ENCODE data around the gene PDE2A. TPM values are rescaled to one million over a fixed set of nuclear protein-coding genes. Genes with fewer than 3 reads are reported as not detected.
"Not testable (repeated sequence)": the region's sequence is repeated elsewhere in the genome, so short reads cannot be mapped to it uniquely, and the experiment has no call there.

The PDE2A gene
- total and polyA plus RNA-seq, 7 experiments from 2014 or later = 0.97 to 9.0 (median 1.7) TPM; not detected in 2

DNA sequence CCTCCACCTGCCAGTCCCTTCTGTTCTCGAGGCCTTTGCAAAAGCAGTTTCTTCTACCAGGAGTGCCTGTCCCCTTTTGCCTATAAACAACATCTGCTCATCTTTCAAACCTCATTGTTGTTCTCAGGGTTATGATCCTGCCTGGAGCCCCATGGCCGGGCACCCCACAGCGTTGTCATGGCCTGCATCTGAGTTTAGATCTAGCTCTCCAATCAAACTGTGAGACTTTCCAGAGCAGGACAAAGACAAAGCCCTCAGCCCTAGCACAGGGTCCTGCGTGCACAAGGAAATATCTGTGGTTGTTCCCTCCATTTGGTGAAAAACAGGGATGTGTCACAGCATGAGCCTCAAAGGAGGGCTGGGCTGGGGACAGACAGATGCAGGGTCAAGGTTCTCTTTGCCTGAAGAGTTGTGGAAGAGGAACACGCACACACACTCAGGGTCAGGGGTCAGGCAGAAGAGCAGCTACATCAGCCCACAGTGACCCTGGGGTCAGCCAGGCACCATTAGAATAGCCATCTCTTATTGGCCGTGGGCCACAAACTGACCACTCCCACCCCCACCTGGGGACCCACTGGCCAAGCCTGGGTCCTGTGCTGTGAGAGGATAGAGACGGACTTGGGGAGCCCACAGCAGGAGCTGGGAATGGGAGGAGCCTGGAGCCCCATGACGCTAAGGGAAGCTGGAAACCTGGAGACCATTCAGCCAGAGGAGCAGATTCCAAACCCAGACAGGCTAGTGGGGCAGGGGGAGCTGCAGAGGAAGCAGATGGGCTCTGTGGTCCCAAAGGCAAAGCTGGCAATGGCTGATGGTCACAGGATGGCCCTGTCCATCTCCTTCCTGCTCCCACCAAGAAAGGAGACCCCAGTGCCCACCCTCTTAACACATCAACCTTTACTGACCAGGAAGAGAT lies 99.4 kb downstream of the PDE2A start:
- H3K36me3 Mint-ChIP-seq = no peaks in the 10 kb centered on the region
- H3K27ac ChIP-seq (ENCODE audit: low read depth, low read length) = no peak overlapping the region
- DNase-seq (peak in 1 of 9 donors; percentile 4), ATAC-seq (no peak)
- peaks cover 5 to 19% (median 13%) of the 10 kb centered on the region in 5 donors for H3K27me3 Mint-ChIP-seq
- no peaks in the 10 kb centered on the region for H3K4me1 ChIP-seq (ENCODE audit: control insufficient read depth in 2 of 2, insufficient read depth in 2 of 2, low read length in 2 of 2)
- H3K27ac Mint-ChIP-seq = no peak overlapping the region
- H3K27me3 ChIP-seq (ENCODE audit: control insufficient read depth in 2 of 2, insufficient read depth in 2 of 2, low read length in 2 of 2) = no peaks in the 10 kb centered on the region
- no peaks in the 10 kb centered on the region for H3K9me3 ChIP-seq (ENCODE audit: control insufficient read depth in 2 of 3, low read length in 3 of 3)
- CTCF ChIA-PET = interaction anchor here (0.6 to 1.5 kb wide), 4 partner anchors 12 to 384 kb away, joined by 3 to 8 read pairs (median 4); no protein-coding TSS in a partner anchor
- H3K36me3 ChIP-seq (ENCODE audit: control insufficient read depth in 2 of 3, insufficient read depth in 3 of 3, low read length in 3 of 3) = no peaks in the 10 kb centered on the region
- no peak overlapping the region for H3K4me3 ChIP-seq (ENCODE audit: low read length)
- POLR2A ChIA-PET = interaction anchor here (0.5 kb wide), 1 partner anchor 55 kb away, joined by 4 read pairs; no protein-coding TSS in a partner anchor
- intact Hi-C loops (cut with micrococcal nuclease) = no loop called here
- H3K4me1 Mint-ChIP-seq = peaks cover 0 to 17% (median 0%) of the 10 kb centered on the region in 7 donors
- H3K4me3 Mint-ChIP-seq = no peak overlapping the region
- H3K9me3 Mint-ChIP-seq = no peaks in the 10 kb centered on the region

DNA sequence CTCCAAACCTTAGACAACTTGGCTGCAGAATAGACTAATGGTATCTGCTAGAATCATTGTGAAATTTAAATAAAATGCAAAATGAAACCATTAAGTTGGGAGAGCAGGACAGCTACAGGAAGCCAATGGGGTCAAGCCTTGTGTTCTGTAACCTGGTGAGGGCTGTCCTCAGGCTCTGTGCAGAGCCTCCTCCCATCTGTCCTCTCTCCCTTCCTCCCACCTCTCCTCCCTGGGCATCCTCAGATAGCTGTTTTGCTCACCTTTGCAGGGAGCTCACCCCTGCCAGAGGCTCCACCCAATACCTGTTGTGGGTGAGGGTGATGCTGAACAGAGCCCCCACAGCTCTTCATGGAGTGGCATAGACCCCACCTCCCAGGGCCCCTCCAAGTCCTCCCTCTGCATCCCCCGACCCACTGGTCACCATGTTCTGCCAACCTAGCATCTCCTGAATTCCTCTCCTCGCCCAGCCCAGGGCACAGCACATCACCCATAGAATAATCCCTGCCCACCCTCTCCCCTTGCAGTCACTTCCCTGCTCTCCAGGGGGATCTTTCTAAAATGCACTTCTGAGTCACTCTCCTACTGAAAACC lies 100.3 kb downstream of the PDE2A start:
- Mint-ChIP-seq H3K4me1 (peaks cover 0 to 18% (median 0%) of the 10 kb centered on the region in 7 donors), H3K27ac (no peak overlapping the region), H3K27me3 (peaks cover 5 to 19% (median 13%) of the 10 kb centered on the region in 5 donors), H3K9me3 (no peaks in the 10 kb centered on the region), H3K36me3 (no peaks in the 10 kb centered on the region), H3K4me3 (peak overlapping the region in 1 of 10 donors; percentile 23)
- Histone ChIP-seq H3K27ac (ENCODE audit: low read depth, low read length) (no peak overlapping the region), H3K4me3 (ENCODE audit: low read length) (no peak overlapping the region), H3K4me1 (ENCODE audit: control insufficient read depth in 2 of 2, insufficient read depth in 2 of 2, low read length in 2 of 2) (no peaks in the 10 kb centered on the region), H3K9me3 (ENCODE audit: control insufficient read depth in 2 of 3, low read length in 3 of 3) (no peaks in the 10 kb centered on the region), H3K27me3 (ENCODE audit: control insufficient read depth in 2 of 2, insufficient read depth in 2 of 2, low read length in 2 of 2) (no peaks in the 10 kb centered on the region), H3K36me3 (ENCODE audit: control insufficient read depth in 2 of 3, insufficient read depth in 3 of 3, low read length in 3 of 3) (no peaks in the 10 kb centered on the region)
- ChIA-PET POLR2A (no interaction called here), CTCF (interaction anchor here (0.6 to 1.5 kb wide), 4 partner anchors 20 to 383 kb away, joined by 3 to 8 read pairs (median 4); no protein-coding TSS in a partner anchor)
- intact Hi-C loops (cut with micrococcal nuclease) = loop anchor here (1.0 kb wide), 2 partner anchors 92 to 103 kb away; no protein-coding TSS in a partner anchor
- no peak for DNase-seq
- no peak for ATAC-seq

DNA sequence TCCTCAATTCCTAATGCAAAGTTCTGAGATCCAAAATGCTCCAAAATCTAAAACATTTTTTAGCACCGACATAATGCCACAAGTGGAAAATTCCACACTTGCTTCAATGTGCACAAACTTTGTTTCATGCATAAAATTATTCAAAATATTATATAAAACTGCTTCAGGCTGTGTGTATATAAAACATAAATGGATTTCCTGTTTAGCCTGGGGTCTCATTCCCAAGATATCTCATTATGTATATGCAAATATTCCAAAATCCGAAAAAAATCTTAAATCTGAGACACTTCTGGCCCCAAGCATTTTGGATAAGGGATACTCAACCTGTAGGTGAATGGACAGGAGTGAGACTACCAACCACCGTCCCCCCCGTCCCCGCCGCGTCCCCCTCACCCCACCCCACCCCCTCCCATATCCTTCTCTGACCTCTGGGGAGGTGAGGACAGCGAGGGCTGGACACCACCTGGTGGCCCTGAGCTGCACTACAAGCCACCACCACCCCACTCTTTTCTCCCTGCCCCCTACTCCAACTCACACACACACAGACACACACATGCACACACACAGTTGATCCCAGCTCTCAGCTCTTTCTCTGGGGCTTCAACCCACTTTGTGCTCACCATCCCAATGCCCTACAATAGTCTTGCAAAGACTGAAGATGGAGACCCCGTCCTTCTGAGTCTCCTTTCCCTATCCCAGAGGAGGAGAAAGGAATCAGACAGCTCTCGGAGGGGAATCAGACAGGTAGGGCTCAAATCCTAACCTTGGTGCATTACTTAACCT lies 101.0 kb downstream of the PDE2A start:
- Mint-ChIP-seq H3K27ac (peak overlapping the region in 1 of 9 donors; percentile 11), H3K27me3 (peaks cover 5 to 19% (median 13%) of the 10 kb centered on the region in 5 donors), H3K4me3 (peak overlapping the region in 1 of 10 donors; percentile 8), H3K9me3 (no peaks in the 10 kb centered on the region), H3K4me1 (peaks cover 0 to 18% (median 0%) of the 10 kb centered on the region in 7 donors), H3K36me3 (no peaks in the 10 kb centered on the region)
- no peaks in the 10 kb centered on the region for H3K36me3 ChIP-seq (ENCODE audit: control insufficient read depth in 2 of 3, insufficient read depth in 3 of 3, low read length in 3 of 3)
- no peak overlapping the region for H3K27ac ChIP-seq (ENCODE audit: low read depth, low read length)
- H3K9me3 ChIP-seq (ENCODE audit: control insufficient read depth in 2 of 3, low read length in 3 of 3) = no peaks in the 10 kb centered on the region
- peak in 3 of 9 donors; percentile 7 to 29 (median 16) for DNase-seq
- ChIA-PET CTCF (interaction anchor here (1.4 to 1.5 kb wide), 3 partner anchors 19 to 102 kb away, joined by 3 to 8 read pairs (median 3); no protein-coding TSS in a partner anchor), POLR2A (no interaction called here)
- H3K27me3 ChIP-seq (ENCODE audit: control insufficient read depth in 2 of 2, insufficient read depth in 2 of 2, low read length in 2 of 2) = no peaks in the 10 kb centered on the region
- peak; percentile 73 for ATAC-seq
- intact Hi-C loops (cut with micrococcal nuclease) = loop anchor here (1.0 kb wide), 2 partner anchors 91 to 102 kb away; no protein-coding TSS in a partner anchor
- H3K4me1 ChIP-seq (ENCODE audit: control insufficient read depth in 2 of 2, insufficient read depth in 2 of 2, low read length in 2 of 2) = no peaks in the 10 kb centered on the region
- H3K4me3 ChIP-seq (ENCODE audit: low read length) = no peak overlapping the region

DNA sequence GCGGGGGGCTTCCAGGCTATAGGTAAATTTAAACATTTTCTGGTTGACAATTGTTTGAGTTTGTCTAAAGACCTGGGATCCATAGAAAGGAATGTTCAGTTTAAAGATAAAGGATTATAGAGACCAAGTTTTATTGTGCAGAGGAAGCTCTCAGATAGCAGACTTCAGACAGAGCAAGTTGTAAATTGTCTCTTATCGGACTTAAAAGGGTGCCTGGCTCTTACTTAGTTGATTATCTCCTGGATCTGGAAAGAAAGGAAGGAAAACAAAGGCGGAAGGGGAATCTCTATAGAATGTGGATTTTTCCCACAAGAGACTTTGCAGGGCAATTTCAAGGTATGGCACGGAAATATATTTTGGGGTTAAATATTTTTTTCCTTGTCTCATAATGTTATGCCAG lies 101.7 kb downstream of the PDE2A start:
- H3K27ac Mint-ChIP-seq; H3K36me3 ChIP-seq (ENCODE audit: control insufficient read depth in 2 of 3, insufficient read depth in 3 of 3, low read length in 3 of 3); H3K4me3 Mint-ChIP-seq; ATAC-seq; H3K9me3 Mint-ChIP-seq; H3K9me3 ChIP-seq (ENCODE audit: control insufficient read depth in 2 of 3, low read length in 3 of 3); POLR2A ChIA-PET; intact Hi-C loops (cut with micrococcal nuclease); H3K27me3 ChIP-seq (ENCODE audit: control insufficient read depth in 2 of 2, insufficient read depth in 2 of 2, low read length in 2 of 2); H3K4me1 ChIP-seq (ENCODE audit: control insufficient read depth in 2 of 2, insufficient read depth in 2 of 2, low read length in 2 of 2); DNase-seq; H3K27ac ChIP-seq (ENCODE audit: low read depth, low read length); CTCF ChIA-PET; H3K4me3 ChIP-seq (ENCODE audit: low read length); H3K36me3 Mint-ChIP-seq: not testable (repeated sequence)
- Mint-ChIP-seq H3K27me3 (peaks cover 5 to 19% (median 13%) of the 10 kb centered on the region in 5 donors), H3K4me1 (peaks cover 0 to 18% (median 0%) of the 10 kb centered on the region in 7 donors)

DNA sequence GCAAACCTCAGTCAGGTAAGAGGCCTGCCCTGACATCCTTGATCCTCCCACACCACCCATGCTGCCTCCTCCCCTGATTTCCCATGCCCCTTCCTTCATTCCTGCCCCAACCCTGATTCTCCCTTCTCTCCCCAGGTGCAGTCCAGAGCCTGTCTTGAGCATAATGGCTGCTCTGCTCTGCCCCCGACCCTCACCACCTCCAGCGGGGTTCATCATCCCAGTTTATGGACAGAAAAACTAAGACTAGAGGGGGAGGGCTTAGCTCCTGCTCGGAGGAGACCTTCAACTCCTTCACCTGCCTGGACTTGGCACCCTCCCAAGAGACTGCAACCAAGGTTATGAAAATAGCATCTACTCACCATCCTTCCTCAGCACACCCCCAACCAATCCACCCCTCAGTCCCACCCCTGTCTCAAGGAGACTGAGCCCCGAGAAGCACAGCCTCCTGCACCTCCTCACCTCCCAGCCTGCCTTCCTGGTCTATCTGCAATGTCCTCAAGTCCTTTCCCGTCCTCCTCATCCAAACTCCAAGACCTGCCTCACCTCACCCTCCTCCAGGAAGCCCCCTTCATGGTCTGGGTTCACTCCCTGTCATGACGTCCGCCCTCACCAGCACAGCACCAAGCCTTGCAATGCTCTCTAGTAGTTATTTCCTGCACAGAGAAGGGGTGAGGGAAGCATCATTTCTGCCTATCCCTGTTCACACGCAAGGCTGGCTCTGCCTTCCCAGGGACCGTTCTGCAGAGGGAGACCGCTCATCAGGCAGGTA lies 103.1 kb downstream of the PDE2A start:
- no peak overlapping the region for H3K4me3 Mint-ChIP-seq
- ChIA-PET POLR2A (no interaction called here), CTCF (no interaction called here)
- no peaks in the 10 kb centered on the region for H3K36me3 Mint-ChIP-seq
- DNase-seq (no peak), ATAC-seq (no peak)
- no peak overlapping the region for H3K27ac ChIP-seq (ENCODE audit: low read depth, low read length)
- peaks cover 5 to 19% (median 13%) of the 10 kb centered on the region in 5 donors for H3K27me3 Mint-ChIP-seq
- H3K4me1 Mint-ChIP-seq = peaks cover 0 to 18% (median 0%) of the 10 kb centered on the region in 7 donors
- no peaks in the 10 kb centered on the region for H3K36me3 ChIP-seq (ENCODE audit: control insufficient read depth in 2 of 3, insufficient read depth in 3 of 3, low read length in 3 of 3)
- H3K4me3 ChIP-seq (ENCODE audit: low read length) = no peak overlapping the region
- intact Hi-C loops (cut with micrococcal nuclease) = no loop called here
- H3K27me3 ChIP-seq (ENCODE audit: control insufficient read depth in 2 of 2, insufficient read depth in 2 of 2, low read length in 2 of 2) = no peaks in the 10 kb centered on the region
- H3K9me3 ChIP-seq (ENCODE audit: control insufficient read depth in 2 of 3, low read length in 3 of 3) = no peaks in the 10 kb centered on the region
- H3K4me1 ChIP-seq (ENCODE audit: control insufficient read depth in 2 of 2, insufficient read depth in 2 of 2, low read length in 2 of 2) = no peaks in the 10 kb centered on the region
- H3K27ac Mint-ChIP-seq = no peak overlapping the region
- no peaks in the 10 kb centered on the region for H3K9me3 Mint-ChIP-seq

All from naive thymus-derived CD4-positive, alpha-beta T cell (primary cell).